Aorta (tissue), 5 donors: ENCODE measurements around the gene GSTM2. TPM values are rescaled to one million over a fixed set of nuclear protein-coding genes. Genes with fewer than 3 reads are reported as not detected.
"Not testable (repeated sequence)": the region's sequence is repeated elsewhere in the genome, so short reads cannot be mapped to it uniquely, and the experiment has no call there.

Experiments used
- ATAC-seq: fragments of 200-7000 bp; cut with Tn5 transposase; one replicate; pipeline ENCODE4 v1.9.1; 2022; ENCODE audit warnings: moderate library complexity; ENCODE audit not compliant: low FRiP score
- DNase-seq, 2 donors: peaks; one replicate each; pipeline ENCODE4 v3.0.0-alpha.2; 2020
- H3K27ac ChIP-seq, 2 donors: one replicate each; pipeline ENCODE4 v1.5.1; 2013; ENCODE audit warnings: low read length in 2 of 2, mild to moderate bottlenecking in 2 of 2, moderate library complexity in 2 of 2, control low read depth in 1 of 2, inconsistent platforms in 1 of 2, low read depth in 1 of 2
- H3K27me3 ChIP-seq, 2 donors: one replicate each; pipeline ENCODE4 v1.6.1; 2013; ENCODE audit warnings: control low read depth in 1 of 2, low read length in 1 of 2, mild to moderate bottlenecking in 1 of 2, moderate library complexity in 1 of 2; ENCODE audit not compliant: insufficient read depth in 2 of 2, control insufficient read depth in 1 of 2
- H3K36me3 ChIP-seq, 2 donors: one replicate each; pipeline ENCODE4 v1.6.1; 2013; ENCODE audit warnings: control low read depth in 1 of 2, low read length in 1 of 2, mild to moderate bottlenecking in 1 of 2; ENCODE audit not compliant: insufficient read depth in 2 of 2, control insufficient read depth in 1 of 2
- H3K4me1 ChIP-seq, 2 donors: one replicate each; pipeline ENCODE4 v1.6.1; 2013; ENCODE audit warnings: low read length in 2 of 2, control low read depth in 1 of 2, mild to moderate bottlenecking in 1 of 2, moderate library complexity in 1 of 2; ENCODE audit not compliant: insufficient read depth in 2 of 2, control insufficient read depth in 1 of 2
- H3K4me3 ChIP-seq, 2 donors: one replicate each; pipeline ENCODE4 v1.5.1; 2013; ENCODE audit warnings: low read length in 2 of 2, control low read depth in 1 of 2, mild to moderate bottlenecking in 1 of 2
- H3K9me3 ChIP-seq: one replicate; pipeline ENCODE4 v1.6.1; 2013; ENCODE audit warnings: mild to moderate bottlenecking, low read length; ENCODE audit not compliant: control insufficient read depth
- WGBS, 2 donors: extraction: QIAGEN DNeasy Blood & Tissue Kit; methylation state at CpG; one replicate each; pipeline ENCODE4 v1.1.7; 2013; 5-methylcytosine and 5-hydroxymethylcytosine counted together
- intact Hi-C, 2 donors: fragments of 100-400 bp; cut with DNase I; formaldehyde crosslinking; loops; one replicate each; pipeline versions ENCODE4 v1.14.2 to v1.15.0; 2022
- polyA plus RNA-seq, 2 donors: library from polyadenylated mRNA; stranded (reverse); fragments of 200-250 nt; gene quantifications; one replicate each; pipeline ENCODE4 v1.2.3, GENCODE V29; 2013
- total RNA-seq, 2 donors: library from RNA; stranded (reverse); fragmentation: NEBNext Ultra II Directional; extraction: Animal tissue kit (Norgen Biotek cat#: 25700); gene quantifications; one replicate each; pipeline ENCODE4 v1.2.1, GENCODE V29; 2021
- donor health status: healthy with polysubstance abuse.
- donor health status: Bipolar disorder and iron deficiency.
- donor health status: DM: no; HTN: no; CAD: no.
- donor health status: DM: no; HTN: no; CAD: no.
- donor health status: DM: yes; HTN: yes; CAD: no.

The GSTM2 gene
- total and polyA plus RNA-seq, 4 donors: 17.5 to 279 (median 92.1) TPM

GRCh38 chr1:109660691-109661026, 7.2 kb upstream of the GSTM2 start:
- DNase-seq, H3K36me3 ChIP-seq, H3K4me1 ChIP-seq, H3K4me3 ChIP-seq, ATAC-seq, H3K27ac ChIP-seq, H3K27me3 ChIP-seq, intact Hi-C loops, H3K9me3 ChIP-seq: not testable (repeated sequence)
- WGBS, 2 donors: 72 to 83% methylated on average over 3 of the region's 4 CpGs

- Histone ChIP-seq H3K27ac (no peak overlapping the region), H3K9me3 (no peaks in the 10 kb centered on the region), H3K27me3 (no peaks in the 10 kb centered on the region), H3K4me1 (no peaks in the 10 kb centered on the region), H3K36me3 (no peaks in the 10 kb centered on the region), H3K4me3 (no peak overlapping the region)
- ATAC-seq: no peak
- no peak for DNase-seq
- 88 to 90% methylated on average over 2 of the region's 2 CpGs for WGBS, 2 donors
- intact Hi-C loops: no loop called here
These were observed 6.5 kb upstream of the GSTM2 start for GRCh38 chr1:109661391-109661790.

- 94 to 100% methylated on average over 1 of the region's 1 CpG for WGBS, 2 donors
- Histone ChIP-seq H3K27ac (no peak overlapping the region), H3K4me3 (no peak overlapping the region), H3K4me1 (no peaks in the 10 kb centered on the region), H3K27me3 (no peaks in the 10 kb centered on the region), H3K9me3 (no peaks in the 10 kb centered on the region), H3K36me3 (no peaks in the 10 kb centered on the region)
- ATAC-seq: no peak
- no peak for DNase-seq
- intact Hi-C loops: no loop called here
These were observed 3.2 kb upstream of the GSTM2 start for GRCh38 chr1:109664671-109665070.

GRCh38 chr1:109668123-109668775, 392 bp downstream of the GSTM2 start:
- Histone ChIP-seq H3K4me3 (peak overlapping the region; percentile 38 to 69), H3K27me3 (no peaks in the 10 kb centered on the region), H3K9me3 (no peaks in the 10 kb centered on the region), H3K36me3 (no peaks in the 10 kb centered on the region), H3K4me1 (no peaks in the 10 kb centered on the region), H3K27ac (no peak overlapping the region)
- DNase-seq: peak in 1 of 2 donors; percentile 73
- 2 to 4% methylated on average over 25 to 26 of the region's 26 CpGs for WGBS, 2 donors
- ATAC-seq: peak; percentile 36
- intact Hi-C loops: no loop called here

- intact Hi-C loops: no loop called here
- no peaks in the 10 kb centered on the region for H3K9me3 ChIP-seq
- H3K4me1 ChIP-seq: no peaks in the 10 kb centered on the region
- H3K4me3 ChIP-seq: no peak overlapping the region
- WGBS, 2 donors: 94 to 95% methylated on average over 22 of the region's 22 CpGs
- H3K27ac ChIP-seq: no peak overlapping the region
- peak in 1 of 2 donors; percentile 65 for DNase-seq
- no peak for ATAC-seq
- no peaks in the 10 kb centered on the region for H3K27me3 ChIP-seq
- H3K36me3 ChIP-seq: peaks cover 0 to 1% of the 10 kb centered on the region in 2 donors
These were observed 1.5 kb downstream of the GSTM2 start for GRCh38 chr1:109669246-109669948.

- intact Hi-C loops, H3K4me1 ChIP-seq: not testable (repeated sequence)
These were observed 2.1 kb downstream of the GSTM2 start for GRCh38 chr1:109669949-109670302.

GRCh38 chr1:109671067-109671466, 3.2 kb downstream of the GSTM2 start:
- Histone ChIP-seq H3K4me3 (no peak overlapping the region), H3K27me3 (no peaks in the 10 kb centered on the region), H3K36me3 (peaks cover 0 to 1% of the 10 kb centered on the region in 2 donors), H3K4me1 (no peaks in the 10 kb centered on the region), H3K27ac (no peak overlapping the region), H3K9me3 (no peaks in the 10 kb centered on the region)
- ATAC-seq: no peak
- intact Hi-C loops: no loop called here
- DNase-seq: no peak
- WGBS, 2 donors: 96 to 97% methylated on average over 5 of the region's 5 CpGs

More at GRCh38 chr1:109669949-109670302, 2.1 kb downstream of the GSTM2 start:
- not testable (repeated sequence) for H3K27me3 ChIP-seq, H3K9me3 ChIP-seq, DNase-seq, H3K4me3 ChIP-seq, ATAC-seq, H3K36me3 ChIP-seq, H3K27ac ChIP-seq
- 96% methylated on average over 5 of the region's 5 CpGs for WGBS, 2 donors

GRCh38 chr1:109673861-109674260, 6.0 kb downstream of the GSTM2 start:
- H3K36me3 ChIP-seq, H3K4me1 ChIP-seq, intact Hi-C loops, H3K9me3 ChIP-seq, H3K27me3 ChIP-seq, H3K27ac ChIP-seq, ATAC-seq, H3K4me3 ChIP-seq, DNase-seq: not testable (repeated sequence)
- 92 to 95% methylated on average over 2 of the region's 2 CpGs for WGBS, 2 donors
